ENCODE results near the gene CAPN15. TPM values are rescaled to one million over a fixed set of nuclear protein-coding genes. Genes with fewer than 3 reads are reported as not detected.

The CAPN15 gene
- total RNA-seq, 4 donors from 2014 or later, result 16.4 to 87.2 (median 22.0) TPM

GRCh38 chr16:543301-544164 is 16.0 kb downstream of the CAPN15 start:
- TF ChIP-seq, protein P1, sequence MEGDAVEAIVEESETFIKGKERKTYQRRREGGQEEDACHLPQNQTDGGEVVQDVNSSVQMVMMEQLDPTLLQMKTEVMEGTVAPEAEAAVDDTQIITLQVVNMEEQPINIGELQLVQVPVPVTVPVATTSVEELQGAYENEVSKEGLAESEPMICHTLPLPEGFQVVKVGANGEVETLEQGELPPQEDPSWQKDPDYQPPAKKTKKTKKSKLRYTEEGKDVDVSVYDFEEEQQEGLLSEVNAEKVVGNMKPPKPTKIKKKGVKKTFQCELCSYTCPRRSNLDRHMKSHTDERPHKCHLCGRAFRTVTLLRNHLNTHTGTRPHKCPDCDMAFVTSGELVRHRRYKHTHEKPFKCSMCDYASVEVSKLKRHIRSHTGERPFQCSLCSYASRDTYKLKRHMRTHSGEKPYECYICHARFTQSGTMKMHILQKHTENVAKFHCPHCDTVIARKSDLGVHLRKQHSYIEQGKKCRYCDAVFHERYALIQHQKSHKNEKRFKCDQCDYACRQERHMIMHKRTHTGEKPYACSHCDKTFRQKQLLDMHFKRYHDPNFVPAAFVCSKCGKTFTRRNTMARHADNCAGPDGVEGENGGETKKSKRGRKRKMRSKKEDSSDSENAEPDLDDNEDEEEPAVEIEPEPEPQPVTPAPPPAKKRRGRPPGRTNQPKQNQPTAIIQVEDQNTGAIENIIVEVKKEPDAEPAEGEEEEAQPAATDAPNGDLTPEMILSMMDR (IDR thresholded peaks at IDR 0.05), result no peak
- DNase-seq (ENCODE audit: low spot score) (no peak), ATAC-seq (ENCODE audit: low FRiP score) (no peak)

DNA sequence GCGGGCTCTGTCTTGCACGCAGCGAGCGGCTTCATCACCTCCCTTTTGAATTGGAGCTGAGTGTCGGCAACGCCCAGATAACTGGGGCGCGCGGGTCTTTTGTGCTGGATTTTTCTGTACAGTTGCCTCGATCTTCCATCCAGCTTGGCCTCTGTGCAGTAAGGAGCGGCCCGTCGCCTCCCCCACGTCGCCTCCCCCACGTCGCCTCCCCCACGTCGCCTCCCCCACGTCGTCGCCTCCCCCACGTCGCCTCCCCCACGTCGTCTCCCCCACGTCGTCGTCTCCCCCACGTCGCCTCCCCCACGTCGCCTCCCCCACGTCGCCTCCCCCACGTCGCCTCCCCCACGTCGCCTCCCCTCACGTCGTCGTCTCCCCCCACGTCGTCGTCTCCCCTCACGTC is 17.0 kb downstream of the CAPN15 start:
- ATAC-seq (ENCODE audit: low FRiP score) (no peak), DNase-seq (ENCODE audit: low spot score) (no peak)
- TF ChIP-seq, protein P1 (IDR thresholded peaks at IDR 0.05), result no peak

DNA sequence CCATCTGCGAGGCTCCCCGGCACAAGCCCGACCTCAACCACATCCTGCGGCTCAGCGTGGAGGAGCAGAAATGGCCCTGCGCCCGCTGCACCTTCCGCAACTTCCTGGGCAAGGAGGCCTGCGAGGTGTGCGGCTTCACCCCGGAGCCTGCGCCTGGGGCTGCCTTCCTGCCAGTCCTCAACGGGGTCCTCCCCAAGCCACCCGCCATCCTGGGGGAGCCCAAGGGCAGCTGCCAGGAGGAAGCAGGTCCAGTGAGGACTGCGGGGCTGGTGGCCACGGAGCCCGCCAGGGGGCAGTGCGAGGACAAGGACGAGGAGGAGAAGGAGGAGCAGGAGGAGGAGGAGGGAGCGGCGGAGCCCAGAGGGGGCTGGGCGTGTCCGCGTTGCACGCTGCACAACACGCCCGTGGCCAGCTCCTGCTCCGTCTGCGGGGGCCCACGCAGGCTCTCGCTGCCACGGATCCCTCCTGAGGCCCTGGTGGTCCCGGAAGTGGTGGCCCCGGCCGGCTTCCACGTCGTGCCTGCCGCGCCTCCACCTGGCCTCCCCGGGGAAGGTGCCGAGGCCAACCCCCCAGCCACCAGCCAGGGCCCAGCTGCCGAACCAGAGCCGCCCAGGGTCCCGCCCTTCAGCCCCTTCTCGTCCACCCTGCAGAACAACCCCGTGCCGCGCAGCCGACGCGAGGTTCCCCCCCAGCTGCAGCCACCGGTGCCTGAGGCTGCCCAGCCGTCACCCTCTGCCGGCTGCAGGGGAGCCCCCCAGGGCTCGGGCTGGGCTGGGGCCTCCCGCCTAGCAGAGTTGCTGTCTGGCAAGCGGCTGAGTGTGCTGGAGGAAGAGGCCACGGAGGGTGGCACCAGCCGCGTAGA is 19.6 kb downstream of the CAPN15 start:
- no peak for ATAC-seq (ENCODE audit: low FRiP score)
- DNase-seq (ENCODE audit: low spot score), result no peak
- TF ChIP-seq, protein P1 (IDR thresholded peaks at IDR 0.05), result no peak

GRCh38 chr16:548586-548985 is 21.1 kb downstream of the CAPN15 start:
- ATAC-seq (ENCODE audit: low FRiP score), result no peak
- TF ChIP-seq, protein P1 (IDR thresholded peaks at IDR 0.05), result no peak

GRCh38 chr16:549544-550263 is 22.2 kb downstream of the CAPN15 start:
- DNase-seq (ENCODE audit: low spot score), result no peak
- no peak for ATAC-seq (ENCODE audit: low FRiP score)
- TF ChIP-seq, protein P1 (IDR thresholded peaks at IDR 0.05), result no peak

More at GRCh38 chr16:548586-548985, 21.1 kb downstream of the CAPN15 start:
- no peak for DNase-seq (ENCODE audit: low spot score)

- DNase-seq (ENCODE audit: low spot score), result no peak
- ATAC-seq (ENCODE audit: low FRiP score), result no peak
- TF ChIP-seq, protein P1 (IDR thresholded peaks at IDR 0.05), result no peak
These were observed 23.7 kb downstream of the CAPN15 start for GRCh38 chr16:551210-551609.
